Motor neuron (in vitro differentiated cells): ENCODE data around the gene CCL24. TPM values are rescaled to one million over a fixed set of nuclear protein-coding genes. Genes with fewer than 3 reads are reported as not detected.
"Not testable (repeated sequence)": the region's sequence is repeated elsewhere in the genome, so short reads cannot be mapped to it uniquely, and the experiment has no call there.

Source experiments
- ATAC-seq, 8 experiments: fragments of 200-7000 bp; cut with Tn5 transposase; replicated peaks in 6 of 8; 2 replicates each; pipeline ENCODE4 v1.8.0; 2021; ENCODE audit warnings: mild to moderate bottlenecking in 8 of 8, moderate library complexity in 8 of 8
- H3K27ac ChIP-seq, 2 donors: fragments of 250-450 bp; sonication (Bioruptor Pico); 2 replicates each; pipeline ENCODE4 v1.9.0; 2021; ENCODE audit warnings: antibody characterized with exemption in 2 of 2, mild to moderate bottlenecking in 2 of 2, moderate library complexity in 1 of 2
- H3K4me1 ChIP-seq, 2 donors: fragments of 250-450 bp; sonication (Bioruptor Pico); replicated peaks in 1 of 2; 2 replicates each; pipeline ENCODE4 v1.6.1; 2021; ENCODE audit warnings: antibody characterized with exemption in 2 of 2, mild to moderate bottlenecking in 2 of 2, moderate library complexity in 1 of 2
- H3K4me3 ChIP-seq, 5 donors: fragments of 250-450 bp; sonication (Bioruptor Pico); 2 replicates each; pipeline ENCODE4 v1.9.0; 2021; ENCODE audit warnings: antibody characterized with exemption in 5 of 5, mild to moderate bottlenecking in 5 of 5, moderate library complexity in 4 of 5
- WGBS, 10 experiments: fragments of 450-650 bp; shearing (Covaris generic); methylation state at CpG; one replicate each; pipeline ENCODE4 v1.0.0; 2022; 5-methylcytosine and 5-hydroxymethylcytosine counted together
- in situ Hi-C, 9 experiments: fragments of 400-800 bp; cut with MboI; loops; one replicate each; pipeline ENCODE4 v1.15.0; 2021; ENCODE audit warnings: low sequenced_read_pairs in 9 of 9, low pct_unique_long_range_greater_than_20kb in 2 of 9; ENCODE audit not compliant: unreplicated experiment in 9 of 9
- total RNA-seq, 8 experiments: library from RNA; unstranded; fragments of 300-600 nt; gene quantifications; 2 replicates each; pipeline versions ENCODE4 v1.2.3 to v1.2.4, GENCODE V29; 2022

Gene CCL24
- total RNA-seq = not detected

DNA sequence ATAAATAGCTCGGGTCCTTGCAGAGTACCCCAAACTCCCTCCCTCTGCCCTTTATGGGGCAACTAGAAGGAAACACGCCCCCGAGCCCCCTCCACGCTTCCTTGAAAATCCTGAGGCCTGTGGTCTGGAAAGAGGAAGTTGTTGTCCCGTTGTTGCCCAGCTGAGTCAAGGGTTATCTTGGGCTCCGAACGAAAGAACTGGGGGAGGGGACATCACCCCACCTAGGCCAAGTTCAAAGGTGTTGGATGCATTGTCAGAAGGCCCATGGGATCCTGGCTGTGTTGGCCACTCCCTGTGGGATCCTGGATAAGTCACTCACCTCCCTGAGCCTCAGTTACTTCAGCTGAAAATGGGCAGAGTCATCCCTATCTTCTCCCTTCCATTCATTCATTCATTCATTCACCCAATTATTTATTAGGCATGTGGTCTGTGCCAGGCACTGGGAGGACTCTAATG, at the start of gene CCL24:
CCL24 (minus strand) TSS at position 26 of the 456 bp plus-strand sequence. CDS start 91 bp downstream, outside the sequence.
- WGBS, 10 experiments = 50 to 83% (median 63%) methylated on average over 1 to 4 of the region's 7 CpGs; no CpG with 5 or more reads in 6 of the 10 experiments
- no peak for ATAC-seq
- in situ Hi-C loops = no loop called here

DNA sequence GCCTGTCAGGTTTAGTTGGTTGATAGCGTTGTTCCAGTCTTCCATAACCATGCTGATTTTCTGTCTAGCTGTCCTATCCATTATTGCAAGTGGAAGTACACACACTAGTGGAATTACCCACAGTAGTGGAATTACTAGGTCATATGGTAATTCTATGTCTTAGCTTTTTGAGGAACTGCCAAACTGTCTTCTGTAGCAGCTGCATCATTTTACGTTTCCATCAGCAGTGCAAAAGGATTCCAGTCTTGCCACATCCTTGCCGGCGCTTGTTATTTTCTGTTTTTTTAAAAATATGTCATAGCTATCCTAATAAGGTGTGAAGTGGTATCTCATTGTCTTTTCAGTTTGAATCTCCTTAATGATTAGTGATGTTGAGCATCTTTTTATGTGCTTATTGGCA, 48.0 kb upstream of the CCL24 start:
- 40 to 100% (median 90%) methylated on average over 1 to 4 of the region's 4 CpGs for WGBS, 10 experiments
- peak in 2 of 8 experiments; percentile 28 to 39 for ATAC-seq
- Histone ChIP-seq H3K27ac (no peak overlapping the region), H3K4me1 (peaks cover 0 to 1% of the 10 kb centered on the region in 2 donors), H3K4me3 (no peak overlapping the region)
- in situ Hi-C loops = loop anchor here in 2 of 9 experiments (10.0 to 25.0 kb wide), 2 partner anchors 151 to 153 kb away; no protein-coding TSS in a partner anchor

More for the DNA sequence above, at the start of gene CCL24:
- Histone ChIP-seq H3K4me3 (no peak within 1 kb of the TSS), H3K4me1 (no peaks in the 10 kb centered on the region), H3K27ac (no peak within 1 kb of the TSS)

DNA sequence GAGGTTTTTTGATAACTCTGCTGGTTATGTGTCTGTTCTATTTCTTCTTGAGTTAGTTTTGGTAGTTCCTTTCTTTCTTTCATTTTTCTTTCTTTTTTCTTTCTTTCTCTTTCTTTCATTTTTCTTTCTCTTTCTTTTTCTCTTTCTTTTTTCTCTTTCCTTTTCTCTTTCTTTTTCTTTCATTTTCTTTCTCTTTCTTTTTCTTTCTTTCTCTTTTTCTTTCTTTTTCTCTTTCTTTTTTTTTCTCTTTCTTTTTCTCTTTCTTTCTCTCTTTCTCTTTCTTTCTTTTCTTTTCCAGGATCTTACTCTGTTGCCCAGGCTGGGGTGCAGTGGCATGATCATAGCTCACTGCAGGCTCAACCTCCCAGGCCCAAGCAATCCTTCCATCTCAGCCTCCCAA, 44.8 kb upstream of the CCL24 start:
- H3K4me3 ChIP-seq = no peak overlapping the region
- H3K4me1 ChIP-seq = no peaks in the 10 kb centered on the region
- in situ Hi-C loops = loop anchor here in 1 of 9 experiments (25.0 kb wide), 1 partner anchor 154 kb away; no protein-coding TSS in a partner anchor
- no peak overlapping the region for H3K27ac ChIP-seq
- no peak for ATAC-seq

GRCh38 chr7:75856536-75856935, 42.9 kb upstream of the CCL24 start:
- no peak overlapping the region for H3K27ac ChIP-seq
- ATAC-seq = no peak
- in situ Hi-C loops = loop anchor here in 1 of 9 experiments (25.0 kb wide), 1 partner anchor 156 kb away; no protein-coding TSS in a partner anchor
- no peak overlapping the region for H3K4me3 ChIP-seq
- WGBS, 10 experiments = 60 to 100% (median 90%) methylated on average over 1 to 5 of the region's 6 CpGs; no CpG with 5 or more reads in 1 of the 10 experiments
- H3K4me1 ChIP-seq = no peaks in the 10 kb centered on the region

DNA sequence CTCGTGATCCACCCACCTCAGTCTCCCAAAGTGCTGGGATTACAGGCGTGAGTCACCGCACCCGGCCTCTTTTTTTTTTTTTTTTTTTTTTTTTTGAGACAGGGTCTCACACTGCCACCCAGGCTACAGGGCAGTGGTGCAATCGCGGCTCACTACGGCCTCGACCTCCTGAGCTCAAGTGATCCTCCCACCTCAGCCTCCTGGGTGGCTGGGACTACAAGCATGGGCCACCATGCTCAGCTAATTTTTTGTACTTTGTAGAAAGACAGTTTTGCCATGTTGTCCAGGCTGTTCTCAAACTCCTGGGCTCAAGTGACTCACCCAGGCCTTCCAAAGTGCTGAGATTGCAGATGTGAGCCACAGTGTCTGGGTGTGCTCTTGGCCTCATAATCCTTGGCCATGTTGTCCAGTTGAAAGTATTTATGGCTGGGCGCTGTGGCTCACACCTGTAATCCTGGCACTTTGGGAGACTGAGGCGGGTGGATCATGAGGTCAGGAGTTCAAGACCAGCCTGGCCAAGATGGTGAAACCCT, 41.3 kb upstream of the CCL24 start:
- in situ Hi-C loops = loop anchor here in 1 of 9 experiments (25.0 kb wide), 1 partner anchor 157 kb away; no protein-coding TSS in a partner anchor
- 20 to 89% (median 84%) methylated on average over 1 to 7 of the region's 10 CpGs; no CpG with 5 or more reads in 6 of the 10 experiments for WGBS, 10 experiments
- not testable (repeated sequence) for H3K27ac ChIP-seq, H3K4me3 ChIP-seq, ATAC-seq, H3K4me1 ChIP-seq

DNA sequence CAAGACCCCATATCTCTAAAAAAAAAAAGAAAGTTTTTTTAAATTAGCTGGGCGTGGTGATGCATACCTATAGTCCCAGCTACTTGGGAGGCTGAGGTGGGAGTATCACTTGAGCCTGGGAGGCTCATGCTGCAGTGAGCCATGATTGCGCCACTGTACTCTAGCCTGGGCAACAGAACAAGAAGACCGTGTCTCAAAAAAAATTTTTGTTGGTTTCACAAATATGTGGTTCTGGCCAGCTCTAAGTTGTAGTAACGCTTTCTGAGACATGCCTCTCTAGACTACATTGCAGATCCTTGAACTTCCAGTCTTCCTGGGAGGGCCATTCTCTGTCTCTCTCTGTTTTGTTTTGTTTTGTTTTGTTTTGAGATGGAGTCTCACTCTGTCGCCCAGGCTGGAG, 40.6 kb upstream of the CCL24 start:
- Histone ChIP-seq H3K27ac (no peak overlapping the region), H3K4me1 (no peaks in the 10 kb centered on the region), H3K4me3 (no peak overlapping the region)
- in situ Hi-C loops = loop anchor here in 1 of 9 experiments (25.0 kb wide), 1 partner anchor 158 kb away; no protein-coding TSS in a partner anchor
- ATAC-seq = no peak
- 0 to 100% (median 70%) methylated on average over 1 to 5 of the region's 5 CpGs; no CpG with 5 or more reads in 1 of the 10 experiments for WGBS, 10 experiments

- no peak overlapping the region for H3K4me3 ChIP-seq
- no peak for ATAC-seq
- H3K27ac ChIP-seq = no peak overlapping the region
- no peaks in the 10 kb centered on the region for H3K4me1 ChIP-seq
- in situ Hi-C loops = loop anchor here in 1 of 9 experiments (25.0 kb wide), 1 partner anchor 162 kb away; no protein-coding TSS in a partner anchor
- WGBS, 10 experiments = 54 to 100% (median 84%) methylated on average over 1 to 4 of the region's 4 CpGs; no CpG with 5 or more reads in 2 of the 10 experiments
Measured at GRCh38 chr7:75850235-75850634, 36.6 kb upstream of the CCL24 start.

DNA sequence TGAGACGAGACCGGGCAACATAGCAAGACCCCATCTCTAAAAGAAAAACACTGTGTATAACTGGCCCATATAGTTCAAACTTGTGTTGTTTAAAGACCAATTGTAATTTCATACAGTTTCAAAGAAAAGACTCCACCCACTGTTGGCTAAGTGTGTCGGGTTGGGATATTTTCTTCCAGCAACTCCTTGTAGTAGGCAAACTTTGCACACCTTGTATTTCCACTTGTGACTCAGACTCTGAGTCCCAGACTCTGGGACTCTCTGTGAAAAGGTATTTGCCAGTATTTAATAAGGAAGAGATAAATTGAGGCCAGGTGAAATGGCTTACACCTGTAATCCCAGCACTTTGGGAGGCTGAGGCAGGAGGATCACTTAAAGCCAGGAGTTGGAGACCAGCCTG, 36.0 kb upstream of the CCL24 start:
- in situ Hi-C loops = no loop called here
- H3K27ac ChIP-seq = no peak overlapping the region
- H3K4me1 ChIP-seq = no peaks in the 10 kb centered on the region
- ATAC-seq = no peak
- WGBS, 10 experiments = 0 to 100% (median 81%) methylated on average over 1 to 3 of the region's 3 CpGs; no CpG with 5 or more reads in 2 of the 10 experiments
- no peak overlapping the region for H3K4me3 ChIP-seq

- no peak for ATAC-seq
- in situ Hi-C loops = no loop called here
- 48 to 100% (median 78%) methylated on average over 1 to 7 of the region's 7 CpGs; no CpG with 5 or more reads in 1 of the 10 experiments for WGBS, 10 experiments
- no peak overlapping the region for H3K27ac ChIP-seq
- no peaks in the 10 kb centered on the region for H3K4me1 ChIP-seq
- no peak overlapping the region for H3K4me3 ChIP-seq
Measured at GRCh38 chr7:75847707-75848106, 34.1 kb upstream of the CCL24 start.

- H3K4me3 ChIP-seq, ATAC-seq, in situ Hi-C loops, H3K4me1 ChIP-seq, H3K27ac ChIP-seq: not testable (repeated sequence)
- 13 to 91% (median 74%) methylated on average over 1 to 6 of the region's 6 CpGs; no CpG with 5 or more reads in 3 of the 10 experiments for WGBS, 10 experiments
Measured at GRCh38 chr7:75845132-75845531, 31.5 kb upstream of the CCL24 start.

- no peak for ATAC-seq
- in situ Hi-C loops = no loop called here
- 40 to 100% (median 76%) methylated on average over 1 to 5 of the region's 5 CpGs; no CpG with 5 or more reads in 2 of the 10 experiments for WGBS, 10 experiments
Measured at GRCh38 chr7:75844158-75844557, 30.6 kb upstream of the CCL24 start.

GRCh38 chr7:75843613-75844116, 30.1 kb upstream of the CCL24 start:
- WGBS, 10 experiments = 83 to 100% (median 93%) methylated on average over 1 to 8 of the region's 9 CpGs; no CpG with 5 or more reads in 1 of the 10 experiments
- ATAC-seq = no peak
- H3K4me1 ChIP-seq = no peaks in the 10 kb centered on the region
- in situ Hi-C loops = no loop called here
- no peak overlapping the region for H3K27ac ChIP-seq
- no peak overlapping the region for H3K4me3 ChIP-seq

More at GRCh38 chr7:75844158-75844557, 30.6 kb upstream of the CCL24 start:
- Histone ChIP-seq H3K4me3 (no peak overlapping the region), H3K27ac (no peak overlapping the region), H3K4me1 (no peaks in the 10 kb centered on the region)

DNA sequence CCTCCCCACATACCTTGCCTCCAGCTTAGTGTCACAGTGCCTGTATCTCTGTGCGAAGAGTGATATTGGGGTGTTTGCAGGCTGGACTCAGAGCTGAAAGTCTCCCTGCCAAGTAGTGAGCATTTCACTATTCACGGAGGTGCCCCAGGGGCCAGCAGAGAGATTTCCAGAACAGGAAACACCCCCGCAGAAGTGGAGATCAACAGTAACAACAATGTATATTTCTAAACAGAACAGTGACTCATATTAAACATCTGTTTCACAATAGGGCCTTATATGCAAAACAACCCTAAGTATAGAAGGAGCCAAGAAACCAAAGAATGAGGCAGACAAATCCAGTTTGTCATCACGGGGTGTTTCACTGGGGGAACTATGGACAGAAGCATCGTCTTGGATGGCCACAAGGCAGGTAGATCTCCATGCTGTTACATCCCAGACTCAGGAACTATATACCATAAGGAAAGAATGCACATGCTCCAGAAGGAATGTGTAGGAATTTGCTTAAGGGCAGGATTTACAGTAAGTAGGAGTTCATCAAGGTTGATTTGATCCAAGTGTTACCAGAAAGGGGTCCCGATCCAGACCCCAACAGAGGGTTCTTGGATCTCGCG, 29.3 kb upstream of the CCL24 start:
- WGBS, 10 experiments = 0 to 100% (median 77%) methylated on average over 1 to 8 of the region's 8 CpGs; no CpG with 5 or more reads in 2 of the 10 experiments
- ATAC-seq = peak in 3 of 8 experiments; percentile 91 to 98 (median 98)
- in situ Hi-C loops = no loop called here
- Histone ChIP-seq H3K4me3 (no peak overlapping the region), H3K4me1 (no peaks in the 10 kb centered on the region), H3K27ac (no peak overlapping the region)
